ENCODE measurements around the gene ADAMTS3. TPM values are rescaled to one million over a fixed set of nuclear protein-coding genes. Genes with fewer than 3 reads are reported as not detected.

ADAMTS3 gene
- total RNA-seq, 1 donor from 2014 or later, result 7.4 TPM

DNA sequence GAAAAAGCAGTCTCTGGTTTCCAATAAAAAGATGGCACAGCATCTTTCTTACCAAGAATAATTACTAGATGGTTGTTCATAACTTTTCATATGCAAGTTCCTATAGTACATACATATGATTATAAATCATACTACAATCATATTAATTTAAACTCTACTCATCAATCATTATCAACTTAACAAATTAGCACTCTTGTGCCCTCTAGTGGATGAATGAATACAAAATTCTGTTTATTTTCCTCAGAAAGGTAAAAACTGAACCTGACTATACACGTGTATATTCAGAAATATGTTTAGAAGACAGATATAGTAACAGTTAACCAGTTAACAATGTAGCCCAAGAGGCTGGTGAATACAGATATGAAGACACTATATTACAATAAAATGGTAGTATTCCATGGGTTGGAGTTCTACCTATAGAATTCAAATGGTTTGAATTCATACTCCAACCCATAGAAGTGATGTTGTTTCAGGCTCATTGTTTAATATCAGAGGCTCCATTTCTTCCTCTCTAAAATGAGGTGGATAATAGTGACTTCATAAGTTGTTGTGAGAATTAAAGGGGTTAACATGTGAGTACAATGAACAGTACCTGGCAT lies 100.0 kb downstream of the ADAMTS3 start:
- TF ChIP-seq, protein P1, sequence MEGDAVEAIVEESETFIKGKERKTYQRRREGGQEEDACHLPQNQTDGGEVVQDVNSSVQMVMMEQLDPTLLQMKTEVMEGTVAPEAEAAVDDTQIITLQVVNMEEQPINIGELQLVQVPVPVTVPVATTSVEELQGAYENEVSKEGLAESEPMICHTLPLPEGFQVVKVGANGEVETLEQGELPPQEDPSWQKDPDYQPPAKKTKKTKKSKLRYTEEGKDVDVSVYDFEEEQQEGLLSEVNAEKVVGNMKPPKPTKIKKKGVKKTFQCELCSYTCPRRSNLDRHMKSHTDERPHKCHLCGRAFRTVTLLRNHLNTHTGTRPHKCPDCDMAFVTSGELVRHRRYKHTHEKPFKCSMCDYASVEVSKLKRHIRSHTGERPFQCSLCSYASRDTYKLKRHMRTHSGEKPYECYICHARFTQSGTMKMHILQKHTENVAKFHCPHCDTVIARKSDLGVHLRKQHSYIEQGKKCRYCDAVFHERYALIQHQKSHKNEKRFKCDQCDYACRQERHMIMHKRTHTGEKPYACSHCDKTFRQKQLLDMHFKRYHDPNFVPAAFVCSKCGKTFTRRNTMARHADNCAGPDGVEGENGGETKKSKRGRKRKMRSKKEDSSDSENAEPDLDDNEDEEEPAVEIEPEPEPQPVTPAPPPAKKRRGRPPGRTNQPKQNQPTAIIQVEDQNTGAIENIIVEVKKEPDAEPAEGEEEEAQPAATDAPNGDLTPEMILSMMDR (IDR thresholded peaks at IDR 0.05; ENCODE audit: unreplicated experiment), result peak; percentile 82
- no peak for DNase-seq (ENCODE audit: low spot score)
- Mint-ChIP-seq H3K36me3 (ENCODE audit: low read depth, unreplicated experiment) (no peaks in the 10 kb centered on the region), H3K4me3 (ENCODE audit: unreplicated experiment) (no peak overlapping the region), H3K9me3 (ENCODE audit: unreplicated experiment) (no peaks in the 10 kb centered on the region), H3K4me1 (ENCODE audit: unreplicated experiment) (peaks cover 4% of the 10 kb centered on the region), H3K27ac (ENCODE audit: unreplicated experiment) (no peak overlapping the region), H3K27me3 (ENCODE audit: unreplicated experiment) (no peaks in the 10 kb centered on the region)

DNA sequence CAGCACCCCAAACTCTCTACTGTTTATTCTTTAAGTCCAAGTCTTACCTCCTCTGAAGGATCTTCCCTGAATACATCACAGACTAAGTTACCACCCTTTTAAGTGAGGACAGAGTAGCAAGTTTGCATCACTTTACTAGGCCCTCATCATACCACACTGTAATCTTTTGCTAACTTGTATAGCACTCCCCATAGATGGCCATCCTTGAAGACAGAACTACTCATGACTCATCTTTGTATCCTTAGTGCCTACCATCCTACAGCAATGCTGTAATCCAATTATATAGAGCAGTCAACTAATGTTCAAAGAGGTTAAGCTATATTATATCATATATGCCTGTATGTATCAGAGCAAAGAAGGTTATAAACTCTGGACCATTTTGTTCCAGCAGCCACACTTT lies 101.4 kb downstream of the ADAMTS3 start:
- Mint-ChIP-seq H3K27ac (ENCODE audit: unreplicated experiment) (no peak overlapping the region), H3K4me1 (ENCODE audit: unreplicated experiment) (peaks cover 4% of the 10 kb centered on the region), H3K9me3 (ENCODE audit: unreplicated experiment) (no peaks in the 10 kb centered on the region), H3K4me3 (ENCODE audit: unreplicated experiment) (no peak overlapping the region), H3K36me3 (ENCODE audit: low read depth, unreplicated experiment) (no peaks in the 10 kb centered on the region), H3K27me3 (ENCODE audit: unreplicated experiment) (no peaks in the 10 kb centered on the region)
- no peak for DNase-seq (ENCODE audit: low spot score)
- TF ChIP-seq, protein P1 (IDR thresholded peaks at IDR 0.05; ENCODE audit: unreplicated experiment), result no peak

DNA sequence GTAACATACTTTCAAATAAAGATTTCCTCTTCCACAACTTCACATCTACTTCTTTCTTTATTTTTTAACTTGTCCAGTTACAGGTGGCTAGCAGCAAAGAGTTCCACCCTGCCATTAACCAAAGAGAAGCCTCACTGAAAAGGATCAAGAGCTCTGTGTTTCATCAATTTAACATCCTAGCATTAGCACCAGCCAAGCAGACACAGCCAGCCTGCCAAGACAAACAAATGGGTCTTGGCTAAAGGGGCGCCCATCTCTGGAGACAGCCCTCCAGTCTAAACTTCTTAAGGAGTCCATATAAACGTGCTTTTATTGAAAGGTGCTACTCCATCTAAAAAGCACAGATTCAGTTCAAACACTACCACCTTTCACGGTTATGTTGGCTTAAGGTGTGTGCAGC lies 105.3 kb downstream of the ADAMTS3 start:
- no peak overlapping the region for H3K4me3 Mint-ChIP-seq (ENCODE audit: unreplicated experiment)
- H3K27me3 Mint-ChIP-seq (ENCODE audit: unreplicated experiment), result no peaks in the 10 kb centered on the region
- TF ChIP-seq, protein P1 (IDR thresholded peaks at IDR 0.05; ENCODE audit: unreplicated experiment), result no peak
- DNase-seq (ENCODE audit: low spot score), result no peak
- peaks cover 4% of the 10 kb centered on the region for H3K4me1 Mint-ChIP-seq (ENCODE audit: unreplicated experiment)
- H3K27ac Mint-ChIP-seq (ENCODE audit: unreplicated experiment), result no peak overlapping the region
- no peaks in the 10 kb centered on the region for H3K9me3 Mint-ChIP-seq (ENCODE audit: unreplicated experiment)
- no peaks in the 10 kb centered on the region for H3K36me3 Mint-ChIP-seq (ENCODE audit: low read depth, unreplicated experiment)

DNA sequence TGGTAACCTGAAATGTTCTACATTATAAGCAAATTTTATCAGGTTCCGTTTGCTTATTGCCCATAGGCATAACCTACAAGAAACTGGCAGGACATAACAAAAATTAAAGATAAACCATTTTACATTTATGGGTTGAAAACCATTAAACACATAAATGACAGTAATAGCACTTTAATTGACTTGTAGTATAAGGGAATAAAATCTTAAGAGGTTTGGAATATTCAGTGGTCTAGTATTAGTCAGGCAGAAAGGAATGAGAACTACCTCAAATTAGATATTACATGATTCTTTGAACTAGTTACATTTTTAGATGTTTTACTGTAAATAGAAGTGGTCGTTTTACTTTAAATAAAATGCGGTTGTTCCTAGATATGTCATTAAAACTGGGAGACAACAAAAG lies 111.9 kb downstream of the ADAMTS3 start:
- no peak for DNase-seq (ENCODE audit: low spot score)
- Mint-ChIP-seq H3K36me3 (ENCODE audit: low read depth, unreplicated experiment) (no peaks in the 10 kb centered on the region), H3K27ac (ENCODE audit: unreplicated experiment) (no peak overlapping the region), H3K9me3 (ENCODE audit: unreplicated experiment) (no peaks in the 10 kb centered on the region), H3K4me1 (ENCODE audit: unreplicated experiment) (no peaks in the 10 kb centered on the region), H3K27me3 (ENCODE audit: unreplicated experiment) (no peaks in the 10 kb centered on the region), H3K4me3 (ENCODE audit: unreplicated experiment) (no peak overlapping the region)
- TF ChIP-seq, protein P1 (IDR thresholded peaks at IDR 0.05; ENCODE audit: unreplicated experiment), result no peak

DNA sequence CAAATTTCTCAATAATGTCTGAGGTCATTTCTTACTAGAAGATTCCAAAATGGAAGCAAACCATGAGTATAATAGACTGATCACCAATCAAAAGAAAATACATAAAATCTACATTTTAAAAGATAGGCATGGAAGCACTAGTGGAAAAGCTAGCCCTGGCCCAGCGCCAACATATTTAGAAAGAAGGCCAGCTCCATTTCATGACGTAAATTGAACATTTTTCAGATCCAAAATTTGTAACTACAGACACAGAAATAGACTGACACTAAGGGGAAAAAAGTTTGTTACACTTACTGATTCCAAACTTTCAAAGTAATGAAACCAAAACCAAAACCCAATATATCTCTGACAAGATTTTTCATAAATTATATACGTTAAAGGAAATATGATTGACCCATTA lies 117.7 kb downstream of the ADAMTS3 start:
- Mint-ChIP-seq H3K9me3 (ENCODE audit: unreplicated experiment) (no peaks in the 10 kb centered on the region), H3K4me3 (ENCODE audit: unreplicated experiment) (no peak overlapping the region), H3K27me3 (ENCODE audit: unreplicated experiment) (no peaks in the 10 kb centered on the region), H3K4me1 (ENCODE audit: unreplicated experiment) (no peaks in the 10 kb centered on the region), H3K36me3 (ENCODE audit: low read depth, unreplicated experiment) (no peaks in the 10 kb centered on the region), H3K27ac (ENCODE audit: unreplicated experiment) (no peak overlapping the region)
- TF ChIP-seq, protein P1 (IDR thresholded peaks at IDR 0.05; ENCODE audit: unreplicated experiment), result no peak
- DNase-seq (ENCODE audit: low spot score), result no peak
